Activated CD4-positive, alpha-beta T cell treated with anti-CD3 and anti-CD28 coated beads, Interleukin-2, amount 50 U/mL, for 1 hour (primary cell): ENCODE measurements around the gene TMCO2.

Experiments
- DNase-seq: peaks from one replicate; pipeline ENCODE4 v3.0.0-alpha.2; 2020

TMCO2 gene

DNA sequence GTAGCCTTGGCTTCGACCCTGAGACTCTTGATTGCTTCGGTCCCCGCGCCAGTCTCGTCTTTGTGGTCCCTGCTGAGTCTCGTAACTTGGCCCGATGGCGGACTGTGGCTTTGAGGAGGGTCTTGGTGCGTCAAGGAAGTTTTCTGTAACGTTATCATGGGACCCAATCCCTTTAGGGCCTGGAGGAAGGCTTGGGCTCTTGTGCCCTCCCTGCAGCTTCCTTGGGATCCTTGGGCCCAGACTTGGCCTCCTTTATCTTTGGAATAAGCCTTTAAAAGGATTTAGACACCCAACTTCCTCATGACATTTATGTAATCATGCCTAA lies 10.7 kb downstream of the TMCO2 start:
- DNase-seq, result no peak

DNA sequence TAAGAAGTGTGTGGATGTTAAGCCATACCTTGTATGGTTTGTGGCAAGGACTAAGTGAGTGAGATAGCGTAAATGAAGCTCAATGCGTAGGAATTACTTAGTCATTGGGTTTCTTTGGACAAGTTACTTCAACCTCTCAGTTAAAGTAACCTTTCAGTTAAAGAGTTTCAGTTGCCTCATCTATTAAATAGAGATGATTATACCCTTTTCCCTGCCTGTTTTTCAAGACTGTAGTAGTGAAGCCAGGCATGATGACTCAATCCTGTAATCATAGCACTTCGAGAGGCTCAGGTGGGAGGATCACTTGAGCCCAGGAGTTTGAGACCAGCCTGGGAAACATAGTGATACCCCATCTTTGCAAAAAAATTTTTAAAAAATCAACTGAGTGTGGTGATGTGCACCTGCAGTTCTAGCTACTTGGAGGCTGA lies 16.6 kb downstream of the TMCO2 start:
- DNase-seq, result no peak

DNA sequence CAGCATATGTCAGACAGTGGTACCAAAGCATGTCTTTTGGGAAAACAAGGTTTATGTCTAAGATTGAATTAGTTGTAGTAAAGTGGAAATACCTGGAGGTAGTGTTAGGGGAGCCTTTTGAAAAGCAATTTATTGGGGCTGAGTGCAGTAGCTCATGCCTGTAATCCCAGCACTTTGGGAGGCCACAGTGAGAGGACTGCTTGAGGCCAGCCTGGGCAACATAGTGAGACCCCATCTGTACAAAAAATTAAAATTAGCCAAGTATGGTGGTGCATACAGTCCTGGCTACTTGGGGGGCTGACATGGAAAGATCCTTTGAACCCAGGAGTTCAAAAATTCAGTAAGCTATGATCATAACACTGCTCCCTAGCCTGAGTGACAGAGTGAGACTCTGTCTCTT lies 17.6 kb downstream of the TMCO2 start:
- DNase-seq, result no peak

DNA sequence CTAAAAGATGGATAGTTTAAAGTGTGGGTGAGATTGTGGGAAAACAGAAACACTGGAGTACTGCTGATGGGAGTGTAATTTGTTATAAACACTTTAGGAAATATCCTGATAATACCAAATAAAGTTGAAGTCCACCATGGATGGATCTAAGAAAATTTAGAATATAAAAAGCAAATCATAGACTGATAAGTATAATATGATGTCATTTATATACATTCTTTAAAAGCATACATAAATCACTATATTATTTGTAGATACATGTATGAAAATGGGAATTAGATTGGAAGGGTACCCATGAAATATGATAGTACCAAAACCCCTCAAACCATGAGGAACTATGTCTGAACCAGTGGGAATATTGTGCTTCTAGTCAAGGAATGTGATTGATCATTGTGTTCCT lies 18.2 kb downstream of the TMCO2 start:
- no peak for DNase-seq

DNA sequence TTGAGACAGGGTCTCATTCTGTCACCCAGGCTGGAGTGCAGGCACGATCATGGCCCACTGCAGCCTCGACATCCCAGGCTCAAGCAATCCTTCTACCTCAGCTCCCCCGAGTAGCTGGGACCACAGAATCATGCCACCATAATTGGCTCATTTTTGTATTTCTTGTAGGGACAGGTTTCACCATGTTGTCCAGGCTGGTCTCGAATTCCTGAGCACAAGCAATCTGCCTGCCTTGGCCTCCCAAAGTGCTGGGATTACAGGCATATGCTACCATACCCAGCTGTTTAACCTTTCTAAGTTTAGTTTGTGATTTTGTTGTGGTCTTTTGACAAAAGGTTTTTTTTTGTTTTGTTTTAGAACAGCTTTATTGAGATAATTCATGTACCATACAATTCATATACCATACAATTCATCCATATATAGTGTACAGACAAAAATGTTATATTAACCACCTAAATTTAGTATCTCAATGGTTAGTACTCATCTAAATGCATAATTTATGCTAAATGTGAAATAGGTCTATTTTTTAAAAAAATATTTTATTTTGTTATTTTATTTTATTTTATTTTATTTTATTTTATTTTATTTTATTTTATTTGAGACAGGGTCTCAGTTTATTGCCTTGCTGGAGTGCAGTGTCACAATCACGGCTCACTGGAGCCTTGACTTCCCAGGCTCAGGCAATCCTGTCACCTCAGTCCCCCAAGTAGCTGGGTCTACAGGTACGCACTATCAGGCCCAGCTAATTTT lies 19.2 kb downstream of the TMCO2 start:
- no peak for DNase-seq

- DNase-seq, result no peak
Observed at GRCh38 chr1:40267767-40268187, 20.0 kb downstream of the TMCO2 start.

DNA sequence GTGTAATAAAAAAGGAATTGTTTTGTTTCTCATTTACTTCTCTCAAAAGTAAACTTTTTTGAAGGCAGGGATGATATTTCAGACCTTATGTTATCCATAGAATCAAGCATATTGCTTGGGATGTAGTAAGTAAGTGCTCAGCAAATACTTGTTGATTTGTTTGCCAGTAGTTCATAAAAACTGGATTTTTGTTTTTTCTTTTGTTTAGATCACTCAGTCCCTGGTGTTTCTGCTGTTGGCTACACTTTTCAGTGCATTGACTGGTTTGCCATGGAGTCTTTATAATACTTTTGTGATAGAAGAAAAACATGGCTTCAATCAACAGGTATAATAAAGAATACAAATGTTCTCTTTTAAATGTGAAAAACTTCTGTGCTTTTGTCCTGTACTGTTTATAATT lies 20.5 kb downstream of the TMCO2 start:
- no peak for DNase-seq

DNA sequence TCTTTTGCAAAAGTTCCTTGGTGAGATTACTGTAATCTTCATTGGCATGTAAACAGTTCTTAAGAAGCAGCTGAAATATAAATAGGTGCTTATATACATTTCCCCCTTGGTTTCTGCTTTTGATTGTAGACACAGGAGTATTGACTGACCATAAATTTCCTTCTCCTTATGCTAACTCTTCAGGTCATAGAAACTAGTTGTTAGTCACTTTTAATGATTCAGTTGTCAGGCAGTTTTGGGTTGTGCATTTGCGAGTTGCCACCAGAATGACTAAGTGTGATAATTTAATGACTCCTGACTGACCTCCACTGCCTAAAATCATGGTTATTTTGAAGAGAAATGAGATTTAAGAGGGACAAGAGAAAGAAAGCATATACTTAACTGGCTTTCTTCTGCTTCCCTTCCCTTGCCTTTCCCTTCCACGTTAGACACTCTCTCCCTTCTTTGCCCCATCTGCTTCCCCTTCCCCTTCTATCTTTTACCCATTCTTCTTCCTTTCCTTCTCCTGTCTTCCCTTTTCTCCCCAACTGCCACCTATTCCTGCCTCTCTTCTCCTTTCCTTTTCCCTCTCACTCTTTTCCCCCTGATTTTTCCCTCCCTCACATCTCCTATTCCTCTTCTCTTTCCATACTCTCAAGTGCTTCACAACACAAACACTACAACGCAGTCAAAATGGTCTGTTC lies 22.6 kb downstream of the TMCO2 start:
- no peak for DNase-seq

DNA sequence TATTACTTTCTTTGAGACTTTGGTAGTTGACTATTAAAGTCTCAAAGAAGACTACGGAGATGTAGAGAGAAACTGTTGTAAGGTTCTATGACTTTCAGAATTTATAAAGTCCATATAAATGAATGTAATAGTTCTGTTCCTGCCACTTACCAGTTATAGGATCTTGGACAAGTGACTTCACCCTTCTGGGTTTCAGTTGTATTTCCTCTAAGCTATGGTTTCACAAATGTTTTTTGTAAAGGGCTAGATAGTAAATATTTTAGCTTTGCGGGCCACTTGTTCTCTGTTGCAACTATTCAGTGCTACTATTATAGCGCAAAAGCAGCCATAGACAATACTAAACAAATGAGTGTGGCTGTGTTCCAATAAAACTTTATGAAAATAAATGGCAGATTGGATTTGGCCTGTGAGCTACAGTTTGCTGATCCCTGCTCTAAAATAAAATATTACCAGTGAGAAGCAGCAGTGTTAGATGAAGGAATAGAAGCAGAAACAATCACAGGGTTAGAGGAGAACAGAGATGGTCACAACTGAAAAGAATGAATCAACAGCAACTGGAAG lies 25.0 kb downstream of the TMCO2 start:
- DNase-seq, result no peak

- DNase-seq, result no peak
Observed at GRCh38 chr1:40273547-40274166, 25.9 kb downstream of the TMCO2 start.

GRCh38 chr1:40274331-40274730 lies 26.6 kb downstream of the TMCO2 start:
- DNase-seq, result no peak

- no peak for DNase-seq
Observed at GRCh38 chr1:40276122-40276521, 28.4 kb downstream of the TMCO2 start.

DNA sequence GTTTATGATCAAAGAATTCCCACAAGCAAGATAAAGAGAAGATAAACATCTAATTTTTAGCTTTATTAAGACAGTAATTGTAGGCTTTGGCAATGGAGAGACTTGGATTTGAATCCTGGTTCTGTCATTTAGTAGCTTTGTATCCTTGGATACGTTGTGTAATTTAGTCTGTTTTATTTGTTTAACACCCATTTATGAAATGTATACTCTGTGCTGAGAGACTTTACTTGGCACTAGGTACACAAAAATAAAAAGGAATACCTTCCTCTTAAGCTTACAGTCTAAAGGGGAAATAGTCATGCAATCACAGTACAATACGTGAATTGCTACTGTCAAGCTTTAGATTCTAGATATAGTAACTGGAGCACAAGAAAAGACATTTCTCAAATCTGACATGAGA lies 34.1 kb downstream of the TMCO2 start:
- DNase-seq, result no peak

- no peak for DNase-seq
Observed at GRCh38 chr1:40291293-40291692, 43.6 kb downstream of the TMCO2 start.

DNA sequence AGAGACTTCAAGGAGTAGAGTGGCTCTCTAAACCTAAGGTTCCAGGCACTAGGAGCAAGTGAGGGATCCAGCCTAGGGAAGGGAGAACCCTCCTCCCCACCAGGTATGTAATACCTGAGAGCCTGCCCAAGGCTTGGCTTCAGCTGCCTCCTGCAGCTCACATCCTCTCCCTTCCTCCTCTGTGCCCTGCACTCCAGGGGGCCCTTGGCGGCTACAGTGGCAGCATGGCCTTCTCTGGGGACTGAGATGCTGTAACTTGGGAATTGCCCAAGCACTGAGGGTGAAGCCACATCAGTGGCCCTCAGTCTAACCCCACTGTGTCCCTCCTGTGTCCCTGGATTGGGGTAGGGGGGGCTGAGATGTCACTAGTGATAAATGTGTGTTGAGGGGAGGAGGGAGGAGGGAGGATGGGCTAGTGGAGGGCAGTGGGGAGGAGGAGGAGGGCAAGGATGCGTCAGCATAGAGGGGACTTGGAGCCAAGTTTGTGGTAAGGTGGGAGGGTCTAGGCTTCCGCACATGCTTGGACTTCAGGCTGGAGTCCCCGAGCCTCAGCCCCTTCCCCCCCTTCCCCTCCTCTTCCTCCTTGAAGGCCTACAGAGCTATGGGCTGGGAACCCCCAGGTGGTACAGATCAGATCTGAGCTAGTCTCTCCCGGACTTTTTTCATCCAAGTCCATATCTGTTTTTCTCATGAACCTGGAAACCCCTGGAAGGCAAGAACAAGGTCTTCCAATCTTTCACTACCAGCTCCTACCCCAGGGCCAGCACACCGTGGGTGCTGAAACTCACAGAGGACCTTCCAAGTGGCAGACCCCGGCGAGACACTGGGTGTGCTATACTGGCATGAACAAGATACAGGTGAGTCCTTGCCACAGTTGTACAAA lies 51.9 kb downstream of the TMCO2 start:
- no peak for DNase-seq

GRCh38 chr1:40300249-40300567 lies 52.5 kb downstream of the TMCO2 start:
- DNase-seq, result no peak

DNA sequence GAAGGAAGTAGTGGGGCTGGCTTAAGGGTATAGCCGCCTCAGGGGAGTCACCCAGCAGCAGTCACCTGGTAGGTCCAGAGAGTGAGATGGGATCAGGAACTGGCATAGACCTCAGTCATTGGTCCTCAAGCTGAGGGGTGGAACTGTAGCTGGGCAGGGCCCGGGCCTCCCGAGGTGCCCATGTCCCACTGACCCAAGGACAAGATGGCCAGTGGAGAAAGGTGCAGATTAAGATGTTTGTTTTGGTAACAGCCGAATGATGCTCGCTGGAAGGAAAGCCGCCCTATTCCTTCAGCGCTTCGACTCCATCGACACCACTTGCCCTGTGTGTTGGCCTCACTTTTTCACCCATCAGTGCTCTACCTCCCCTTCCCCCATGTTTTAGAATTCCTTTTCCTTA lies 52.9 kb downstream of the TMCO2 start:
- DNase-seq, result no peak

GRCh38 chr1:40301066-40301465 lies 53.3 kb downstream of the TMCO2 start:
- no peak for DNase-seq
